NCI-H2227 (cell line): ENCODE data around the gene FAM83E.
"Not testable (repeated sequence)": the region's sequence is repeated elsewhere in the genome, so short reads cannot be mapped to it uniquely, and the experiment has no call there.

Experiments
- DNase-seq: peaks from one replicate; lab custom pipeline; 2025; ENCODE audit not compliant: unreplicated experiment; lab: John Stamatoyannopoulos, UW

Gene FAM83E

DNA sequence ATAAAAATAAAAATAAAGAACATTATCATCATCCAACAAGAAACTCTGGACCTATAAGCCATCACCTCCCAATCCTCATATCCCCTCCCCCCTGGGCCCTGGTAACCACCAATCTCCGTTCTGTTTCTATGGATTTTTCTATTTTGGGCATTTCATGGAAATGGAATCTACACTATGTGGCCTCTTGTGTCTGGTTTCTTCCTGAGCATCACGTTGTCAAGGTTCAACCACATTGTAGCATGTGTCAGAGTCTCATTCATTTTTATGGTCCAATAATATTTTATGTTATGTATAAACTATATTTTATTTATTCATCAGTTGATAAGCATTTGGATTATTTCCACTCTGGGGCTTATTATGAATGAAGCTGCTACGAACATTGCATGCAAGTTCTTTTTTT lies 36.0 kb downstream of the FAM83E start:
- no peak for DNase-seq

DNA sequence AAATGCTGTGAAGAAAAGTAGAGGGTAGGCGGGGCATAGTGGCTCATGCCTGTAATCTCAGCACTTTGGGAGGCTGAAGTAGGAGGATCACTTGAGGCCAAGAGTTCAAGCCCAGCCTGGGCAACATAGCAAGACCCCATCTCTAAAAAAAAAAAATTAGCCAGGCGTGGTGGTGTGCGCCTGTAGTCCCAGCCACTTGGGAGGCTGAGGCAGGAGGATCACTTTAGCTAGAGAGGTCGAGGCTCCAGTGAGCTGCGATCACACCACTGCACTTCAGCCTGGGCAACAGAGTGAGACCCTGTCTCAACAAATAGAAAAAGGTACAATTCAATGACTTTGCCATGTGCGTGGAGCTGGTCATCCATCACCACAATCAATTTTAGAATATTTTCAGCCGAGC lies 37.0 kb downstream of the FAM83E start:
- not testable (repeated sequence) for DNase-seq

DNA sequence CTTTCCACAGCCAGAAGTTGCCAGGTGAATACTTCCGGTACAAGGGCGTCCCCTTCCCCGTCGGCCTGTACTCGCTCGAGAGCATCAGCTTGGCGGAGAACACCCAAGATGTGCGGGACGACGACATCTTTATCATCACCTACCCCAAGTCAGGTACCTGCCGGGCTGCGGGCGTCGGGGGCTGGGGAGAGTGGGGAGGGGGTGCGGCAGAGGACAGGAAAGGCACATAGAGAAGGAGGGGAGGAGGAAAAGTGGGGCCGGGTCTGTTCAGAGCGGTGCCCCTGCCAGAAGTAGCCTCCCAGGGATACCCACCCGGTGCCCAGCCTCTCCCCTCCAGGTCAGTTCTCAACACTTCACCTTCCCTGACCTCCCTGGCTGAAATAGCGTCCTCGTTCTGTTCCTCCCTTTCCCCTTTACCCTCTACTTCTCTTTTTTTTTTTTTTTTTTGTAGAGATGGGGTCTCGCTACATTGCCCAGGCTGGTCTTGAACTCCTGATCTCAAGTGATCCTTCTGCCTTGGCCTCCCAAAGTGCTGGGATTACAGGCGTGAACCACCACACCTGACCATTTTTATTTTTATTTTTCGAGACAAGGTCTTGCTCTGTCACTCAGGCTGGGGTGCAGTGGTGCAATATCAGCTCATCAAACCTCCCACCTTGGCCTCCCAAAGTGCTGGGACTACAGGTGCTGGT lies 38.8 kb downstream of the FAM83E start:
- no peak for DNase-seq

DNA sequence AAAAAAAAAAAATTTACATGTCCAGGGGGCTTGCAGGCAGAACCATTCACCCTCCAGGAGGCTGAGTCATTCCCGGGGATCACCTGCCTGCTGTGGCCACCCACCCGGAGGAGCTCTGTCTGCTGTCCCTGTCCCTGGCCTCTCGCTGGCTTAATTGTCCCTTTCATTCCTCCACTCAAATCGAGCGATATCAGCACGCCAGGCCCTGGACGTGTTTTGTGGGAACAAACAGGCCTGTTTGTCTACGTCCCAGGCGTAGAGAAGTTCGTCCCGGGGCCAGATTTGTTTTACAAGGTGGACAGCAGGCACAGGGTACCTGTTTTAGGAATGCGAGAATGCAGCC lies 41.7 kb downstream of the FAM83E start:
- no peak for DNase-seq

DNA sequence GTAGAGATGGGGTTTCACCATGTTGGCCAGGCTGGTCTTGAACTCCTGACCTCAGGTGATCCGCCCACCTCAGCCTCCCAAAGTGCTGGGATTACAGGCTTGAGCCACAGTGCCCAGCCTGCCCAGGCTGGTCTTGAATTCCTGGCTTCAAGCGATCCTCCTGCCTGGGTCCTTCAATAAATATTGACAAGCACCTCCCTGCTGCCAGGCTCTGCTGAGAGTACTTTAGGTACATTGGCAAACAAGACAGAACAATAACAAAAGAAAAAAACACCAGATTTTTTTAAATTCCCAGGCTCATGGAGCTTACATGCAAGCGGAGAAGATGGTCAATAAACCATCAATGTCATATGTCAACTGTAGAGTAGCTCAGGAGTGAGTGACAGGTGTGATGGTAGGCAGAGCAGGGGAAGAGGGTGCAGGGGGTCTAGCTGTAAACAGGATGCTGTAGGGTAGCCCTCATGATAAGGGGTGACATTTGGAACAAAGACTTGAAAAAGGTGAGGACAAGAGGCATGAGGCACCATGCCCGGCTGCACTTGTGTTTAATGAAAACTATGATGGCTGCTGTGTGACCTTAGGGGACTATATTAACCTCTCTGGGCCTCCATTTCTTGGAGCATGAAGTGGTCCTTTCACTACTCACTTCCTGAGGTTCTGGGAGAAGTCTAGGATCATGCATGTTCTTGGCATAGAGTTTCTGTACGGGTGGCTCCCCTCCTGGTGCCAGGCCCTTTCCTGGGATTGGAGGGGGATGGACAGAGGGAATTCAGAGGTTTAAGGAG lies 43.3 kb downstream of the FAM83E start:
- DNase-seq: no peak

DNA sequence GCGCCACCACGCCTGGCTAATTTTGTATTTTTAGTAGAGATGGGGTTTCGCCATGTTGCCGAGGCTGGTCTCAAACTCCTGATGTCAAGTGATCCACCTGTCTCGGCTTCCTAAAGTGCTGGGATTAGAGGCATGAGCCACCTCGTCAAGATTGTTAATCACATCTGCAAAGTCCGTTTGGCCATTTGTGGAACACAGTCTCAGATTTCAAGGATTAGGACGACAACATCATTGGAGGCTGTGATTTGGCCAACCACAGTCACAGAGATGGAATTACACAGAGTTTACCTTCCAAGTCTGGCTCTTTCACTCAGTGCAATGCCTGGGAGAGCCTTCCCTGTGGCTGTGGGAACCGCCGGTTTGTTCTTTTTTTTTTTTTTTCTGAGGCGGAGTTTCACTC lies 45.1 kb downstream of the FAM83E start:
- DNase-seq: no peak

DNA sequence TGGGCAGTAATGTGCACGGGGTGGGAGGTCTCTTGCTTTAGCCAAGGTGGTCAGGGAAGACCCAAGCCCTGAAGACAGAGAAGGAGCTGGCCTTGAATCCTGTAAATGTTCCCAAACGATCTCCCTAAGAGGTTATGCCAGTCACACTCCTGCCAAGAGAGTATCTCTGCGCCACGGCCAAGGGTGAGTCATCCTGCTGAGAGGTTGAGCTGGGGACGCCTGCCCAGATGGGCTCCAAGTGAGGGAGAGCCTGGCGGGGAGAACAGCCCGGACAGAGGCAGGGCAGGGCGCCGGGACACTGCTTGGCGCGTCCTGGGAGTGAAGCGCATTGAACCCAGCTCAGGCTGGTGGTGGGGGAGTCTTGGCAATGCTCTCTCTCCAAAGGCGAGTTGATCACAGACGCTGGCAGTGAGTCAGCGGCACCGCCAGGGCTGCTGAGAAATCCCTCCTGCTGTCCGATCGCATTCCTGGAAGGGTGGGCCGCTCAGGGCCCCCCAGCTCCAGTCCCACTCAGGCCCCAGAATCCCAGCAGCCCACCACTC lies 46.5 kb downstream of the FAM83E start:
- DNase-seq: no peak

DNA sequence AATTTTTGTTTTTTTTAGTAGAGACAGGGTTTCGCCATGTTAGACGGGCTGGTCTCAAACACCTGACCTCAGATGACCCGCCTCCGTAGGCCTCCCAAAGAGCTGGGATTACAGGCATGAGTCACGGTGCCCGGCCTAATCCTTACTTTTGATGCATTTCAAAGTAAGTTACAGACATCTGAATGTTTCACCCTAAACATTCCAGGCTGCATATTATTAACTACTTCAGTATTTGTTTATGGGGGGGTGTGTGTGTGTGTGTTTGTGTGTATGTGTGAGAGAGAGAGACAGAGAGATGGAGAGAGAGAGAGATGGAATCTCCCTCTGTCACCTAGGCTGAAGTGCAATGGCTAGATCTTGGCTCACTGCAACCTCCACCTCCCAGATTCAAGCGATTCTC lies 49.8 kb downstream of the FAM83E start:
- no peak for DNase-seq
